HG03280 (cell line): ENCODE data around the gene ZGPAT.
"Not testable (repeated sequence)": the region's sequence is repeated elsewhere in the genome, so short reads cannot be mapped to it uniquely, and the experiment has no call there.

ENCODE experiments used
- ATAC-seq: cut with Tn5 transposase; IDR thresholded peaks from one replicate; pipeline ENCODE4 v1.9.1; 2021; ENCODE audit warnings: mild to moderate bottlenecking, moderate library complexity; ENCODE audit not compliant: unreplicated experiment

ZGPAT gene

GRCh38 chr20:63702036-63702665 is 5.7 kb upstream of the ZGPAT start:
- no peak for ATAC-seq

DNA sequence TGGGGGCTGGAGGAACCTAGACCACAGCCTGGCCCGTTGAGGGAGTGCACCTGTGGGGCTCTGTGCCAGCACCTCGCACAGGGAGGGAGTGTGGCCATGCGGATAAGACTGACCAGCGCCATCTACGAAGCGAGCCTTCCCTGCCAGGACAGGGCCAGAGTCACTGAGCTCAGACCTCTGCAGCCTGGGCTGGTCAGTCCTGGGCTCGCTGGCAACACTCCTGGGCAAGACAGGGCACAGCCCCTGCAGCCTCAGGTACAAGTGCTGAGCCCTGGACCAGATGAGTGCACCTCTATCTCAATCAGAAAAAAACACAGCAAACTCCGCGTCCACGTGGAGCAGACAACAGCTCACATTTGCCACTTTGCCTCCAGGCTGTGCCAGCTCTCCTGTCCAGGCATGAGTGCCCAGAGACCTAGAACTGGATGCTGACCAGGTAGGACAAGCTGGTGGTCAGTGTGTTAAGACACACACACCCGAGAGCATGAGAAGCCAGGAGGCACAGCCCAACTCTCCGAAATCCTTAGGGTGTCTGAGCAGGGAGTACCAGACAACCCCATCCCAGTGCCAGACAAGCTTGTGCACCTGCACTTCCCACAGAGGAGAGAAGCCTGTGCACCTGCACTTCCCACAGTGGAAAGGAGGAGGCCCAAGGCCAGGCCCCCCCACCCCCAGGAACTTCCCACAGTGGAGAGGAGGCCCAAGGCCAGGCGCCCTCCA is 4.9 kb upstream of the ZGPAT start:
- ATAC-seq: no peak

DNA sequence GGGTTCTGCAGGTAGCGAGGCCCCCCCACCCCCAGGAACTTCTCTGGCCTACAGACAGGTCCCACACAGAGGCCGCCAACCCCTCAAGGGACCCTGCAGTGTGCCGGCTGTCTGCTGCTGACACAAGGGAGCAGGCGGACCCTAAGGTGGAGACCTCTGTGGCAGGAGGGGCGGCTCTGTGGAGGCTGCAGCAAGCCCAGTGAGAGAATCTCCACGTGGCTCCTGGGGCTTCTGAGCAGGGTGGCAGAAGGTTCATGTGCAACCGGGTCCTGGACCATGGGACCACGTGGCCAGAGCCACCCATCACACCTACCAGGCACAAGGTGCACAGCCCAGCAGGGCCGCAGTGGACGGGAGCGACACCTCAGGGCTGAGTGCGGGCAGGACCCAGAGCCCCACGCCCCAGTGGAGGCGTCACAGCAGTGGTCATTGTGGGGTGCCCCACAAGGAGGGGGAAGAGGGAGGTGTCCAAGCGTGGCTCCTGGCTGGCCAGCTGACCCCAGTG is 4.3 kb upstream of the ZGPAT start:
- no peak for ATAC-seq

DNA sequence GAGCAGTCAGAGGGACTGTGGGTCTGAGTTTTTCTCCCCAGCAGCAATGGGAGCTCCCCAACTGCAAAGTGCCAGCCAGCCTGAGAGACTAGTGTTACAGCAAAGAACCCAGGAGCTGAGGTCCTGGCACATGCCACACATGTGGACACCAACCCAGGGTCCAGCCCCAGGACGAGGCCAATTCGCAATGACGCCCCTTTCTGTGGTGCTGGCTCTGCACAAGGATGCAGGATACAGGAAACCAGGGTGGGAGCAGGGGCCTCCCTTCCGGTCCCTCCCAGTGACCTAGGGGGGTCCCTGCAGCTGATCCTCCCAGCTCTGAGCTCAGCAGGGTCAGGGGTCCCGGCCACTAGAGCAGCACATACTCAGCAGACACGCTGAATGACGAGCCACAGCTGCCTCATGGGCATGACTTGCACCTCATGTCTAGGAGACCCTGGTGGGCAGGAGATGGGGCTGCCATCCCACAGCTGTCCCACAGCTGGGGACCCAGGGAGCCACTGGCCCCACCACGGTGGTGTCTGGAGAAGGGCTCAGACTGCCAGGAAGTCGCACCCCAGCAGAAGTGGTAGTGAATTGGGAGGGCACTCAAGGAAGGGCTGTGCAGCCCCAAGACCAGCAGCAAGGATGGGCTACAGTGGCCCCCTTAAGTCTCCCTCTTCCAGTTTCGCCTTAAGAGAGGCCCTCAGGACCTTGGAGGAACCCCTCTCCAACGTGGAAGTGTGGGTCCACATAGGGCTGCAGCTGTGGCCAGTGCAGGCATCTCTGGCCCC is 3.7 kb upstream of the ZGPAT start:
- no peak for ATAC-seq

DNA sequence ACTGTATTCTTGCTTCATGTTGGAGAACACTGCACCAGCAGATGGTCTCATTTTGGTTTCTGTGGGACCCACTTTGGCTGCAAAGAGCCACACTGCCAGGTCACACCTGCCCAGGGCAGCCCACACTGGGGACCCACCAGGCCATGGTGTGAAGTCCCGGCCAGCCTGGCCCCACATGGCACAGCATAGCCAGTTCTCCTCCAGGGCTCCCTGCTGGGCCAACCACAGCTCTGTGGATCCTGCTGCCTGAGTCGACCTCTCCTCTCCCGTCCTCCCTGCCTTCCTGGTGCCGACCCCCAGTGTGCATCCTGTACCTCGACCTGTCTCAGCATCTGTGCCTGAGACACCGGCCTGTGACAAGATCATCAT is 3.1 kb upstream of the ZGPAT start:
- ATAC-seq: no peak

GRCh38 chr20:63705232-63706026 is 2.4 kb upstream of the ZGPAT start:
- no peak for ATAC-seq

- no peak for ATAC-seq
Observed at GRCh38 chr20:63706027-63706695, 1.7 kb upstream of the ZGPAT start.

DNA sequence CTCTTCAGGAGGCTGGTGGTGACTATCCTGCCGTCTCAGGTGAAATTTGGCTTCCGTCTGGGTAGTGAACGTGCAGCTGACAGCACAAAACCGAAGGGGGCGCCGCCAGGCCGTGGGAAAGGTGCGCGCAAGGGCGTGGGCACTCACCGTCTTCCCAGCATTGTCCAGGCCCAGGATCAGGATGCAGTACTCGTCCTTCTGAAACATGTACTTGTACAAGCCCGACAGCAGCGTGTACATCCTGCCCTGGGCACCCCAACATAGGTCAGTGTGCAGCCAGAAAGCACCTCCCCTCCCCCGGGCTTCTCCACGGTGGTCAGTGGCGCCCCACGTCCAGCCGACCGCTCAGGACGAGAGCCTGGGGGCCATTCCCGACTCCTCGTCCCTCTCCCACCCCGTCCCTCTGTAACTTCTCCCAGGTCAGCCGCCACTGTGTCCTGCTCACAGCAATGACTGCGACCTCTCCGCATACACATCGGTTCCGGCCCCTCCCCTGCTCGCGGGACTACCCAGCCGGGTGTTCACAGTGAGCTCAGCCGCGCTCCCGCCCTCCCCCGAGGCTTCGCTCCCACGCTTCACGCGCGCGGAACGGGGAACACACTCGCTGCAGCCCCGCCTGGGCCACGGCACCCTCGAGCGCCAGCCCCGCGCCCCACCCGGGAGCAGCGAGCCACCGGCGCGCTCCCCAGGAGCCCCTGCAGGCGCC is 834 bp upstream of the ZGPAT start:
- peak; percentile 22 for ATAC-seq

GRCh38 chr20:63708301-63709148 is 686 bp downstream of the ZGPAT start:
- ATAC-seq: peak; percentile 12

GRCh38 chr20:63709149-63709527 is 1.3 kb downstream of the ZGPAT start:
- ATAC-seq: no peak

- ATAC-seq: no peak
Observed at GRCh38 chr20:63711085-63711645, 3.3 kb downstream of the ZGPAT start.

DNA sequence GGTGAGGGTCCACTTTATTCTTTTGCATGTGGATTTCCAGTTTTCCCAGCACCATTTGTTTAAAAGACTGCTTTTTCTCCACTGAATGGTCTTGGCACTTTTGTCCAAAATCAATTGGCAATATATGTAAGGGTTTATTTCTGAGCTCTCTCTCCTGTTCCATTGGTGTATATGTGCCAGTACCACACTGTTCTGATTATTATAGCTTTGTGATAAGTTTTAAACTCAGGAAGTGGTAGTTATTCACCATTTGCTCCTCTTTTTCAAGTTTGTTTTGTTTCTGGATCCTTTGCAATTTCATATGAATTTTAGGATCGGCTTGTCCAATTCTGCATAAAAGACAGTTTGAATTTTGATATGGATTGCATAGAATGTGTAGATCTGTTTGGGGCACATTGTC is 4.4 kb downstream of the ZGPAT start:
- no peak for ATAC-seq

- ATAC-seq: no peak
Observed at GRCh38 chr20:63714858-63715257, 7.0 kb downstream of the ZGPAT start.

DNA sequence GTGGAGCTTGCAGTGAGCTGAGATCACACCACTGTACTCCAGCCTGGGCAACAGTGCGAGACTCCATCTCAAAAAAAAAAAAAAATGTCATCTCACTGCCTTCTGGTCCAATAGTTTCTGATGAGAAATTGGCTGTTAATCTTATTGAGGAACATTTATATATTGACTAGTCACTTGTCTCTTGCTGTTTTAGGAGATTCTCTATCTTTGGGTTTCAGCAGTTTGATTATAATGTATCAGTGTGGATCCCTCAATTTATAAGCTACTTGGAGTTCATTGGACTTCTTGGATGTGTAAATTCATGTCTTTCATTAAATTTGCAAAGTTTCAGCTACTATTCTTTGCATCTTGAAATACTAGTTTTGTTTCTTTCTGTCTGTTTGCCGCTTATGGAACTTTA is 11.2 kb downstream of the ZGPAT start:
- ATAC-seq: no peak

GRCh38 chr20:63722967-63723622 is 15.3 kb downstream of the ZGPAT start:
- not testable (repeated sequence) for ATAC-seq

DNA sequence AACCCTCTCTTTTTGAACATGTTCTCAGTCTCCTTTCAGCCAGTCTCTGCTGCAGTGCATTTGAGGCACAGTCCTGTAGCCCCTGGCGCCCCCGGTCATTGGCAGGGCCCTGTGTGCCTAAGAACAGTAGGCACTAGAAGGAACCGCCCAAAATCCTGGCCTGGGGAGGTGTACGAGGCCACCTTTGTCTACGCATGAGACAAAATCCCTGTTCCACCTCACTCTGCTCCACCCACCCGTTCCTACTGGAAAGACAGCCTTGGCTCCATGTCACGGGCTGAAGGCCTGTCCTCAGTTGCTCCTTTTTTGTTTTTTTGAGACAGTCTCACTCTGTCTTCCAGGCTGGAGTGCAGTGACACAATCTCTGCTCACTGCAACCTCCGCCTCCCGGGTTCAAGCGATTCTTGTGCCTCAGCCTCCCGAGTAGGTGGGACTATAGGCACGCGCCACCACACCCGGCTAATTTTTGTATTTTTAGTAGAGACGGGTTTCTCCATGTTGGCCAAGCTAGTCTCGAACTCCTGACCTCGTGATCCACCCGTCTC is 22.4 kb downstream of the ZGPAT start:
- not testable (repeated sequence) for ATAC-seq

- ATAC-seq: no peak
Observed at GRCh38 chr20:63731410-63731809, 23.6 kb downstream of the ZGPAT start.
